ENCODE measurements around the gene PPP2R3A.

DNA sequence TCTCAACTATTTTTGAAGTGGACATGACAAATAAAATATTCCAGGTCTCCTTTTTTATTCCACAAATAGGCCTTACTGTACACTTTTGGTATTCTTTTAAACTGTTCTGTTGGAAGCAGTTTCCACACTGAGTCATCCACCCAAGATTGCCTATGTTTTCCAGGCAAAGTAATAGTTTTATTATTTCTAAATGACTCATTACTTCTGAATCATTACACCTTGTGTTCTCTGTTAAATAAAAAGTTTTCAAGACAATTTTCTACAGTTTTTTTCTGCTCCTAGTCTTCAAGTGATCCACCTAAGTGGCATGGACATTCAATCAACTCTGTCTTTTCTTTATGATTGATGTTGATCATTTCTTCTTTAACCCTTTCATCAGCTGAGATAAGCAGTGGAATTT lies 26.5 kb downstream of the PPP2R3A start:
- no peak for TF ChIP-seq POLR2AphosphoS5 (IDR thresholded peaks at IDR 0.05; ENCODE audit: low read depth, low read length)
- no peak for TF ChIP-seq POLR2A (IDR thresholded peaks at IDR 0.05; ENCODE audit: low read depth, low read length)
- no peak for TF ChIP-seq TAF1 (IDR thresholded peaks at IDR 0.05; ENCODE audit: borderline replicate concordance, low read depth, low read length)

Data from GM12892 (cell line).